Embryonic facial prominence (tissue), 1 donor: Measurements from ENCODE around the gene ACR.

Experiments
- DNase-seq: peaks from one replicate; pipeline ENCODE4 v3.0.0-alpha.2; 2016; ENCODE audit errors: extremely low spot score

Gene ACR

DNA sequence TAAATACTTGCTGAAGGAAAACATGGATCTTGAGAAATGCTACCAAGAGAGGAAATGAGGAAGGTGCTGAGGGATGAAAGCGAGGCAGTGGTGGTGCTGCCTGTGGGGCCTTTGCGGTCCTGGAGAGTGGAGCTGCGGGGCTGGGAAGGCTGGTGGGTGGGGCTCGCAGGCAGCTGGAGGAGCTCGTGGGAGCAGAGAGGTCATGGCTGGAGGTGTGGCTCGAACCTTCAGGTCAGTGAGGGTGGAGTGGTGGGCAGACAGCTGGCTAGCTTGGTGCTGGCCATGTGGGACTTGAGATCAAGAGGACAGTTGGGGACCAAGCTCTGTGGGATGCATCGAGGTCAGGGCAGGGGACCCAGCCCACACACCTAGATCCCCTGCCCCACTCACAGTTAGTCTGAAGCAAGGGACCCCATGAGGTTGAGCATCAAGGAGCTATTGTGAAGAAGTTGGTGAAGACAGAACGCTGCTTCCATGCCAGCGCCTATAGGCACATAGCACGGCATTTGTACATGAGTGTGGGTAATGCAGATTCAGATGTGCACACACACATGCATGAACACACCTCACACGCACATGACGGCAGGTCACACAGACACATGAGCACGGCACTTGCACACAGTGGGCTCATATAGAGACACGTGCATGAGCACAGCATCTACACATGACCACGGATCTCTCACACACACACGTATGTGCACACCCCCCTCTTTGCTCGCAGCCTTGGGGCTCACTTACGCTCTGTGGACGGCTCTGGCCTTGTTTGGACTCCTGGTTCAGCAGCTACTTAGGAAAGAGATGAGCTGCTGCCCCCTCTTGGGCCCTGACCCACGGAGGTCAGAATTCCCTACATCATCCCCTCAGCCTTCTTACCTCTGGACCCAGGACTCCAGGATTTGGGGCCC, 34.9 kb upstream of the ACR start:
- DNase-seq = no peak

GRCh38 chr22:50703726-50704509, 34.1 kb upstream of the ACR start:
- no peak for DNase-seq

- DNase-seq = no peak
Measured at GRCh38 chr22:50704510-50705218, 33.3 kb upstream of the ACR start.

DNA sequence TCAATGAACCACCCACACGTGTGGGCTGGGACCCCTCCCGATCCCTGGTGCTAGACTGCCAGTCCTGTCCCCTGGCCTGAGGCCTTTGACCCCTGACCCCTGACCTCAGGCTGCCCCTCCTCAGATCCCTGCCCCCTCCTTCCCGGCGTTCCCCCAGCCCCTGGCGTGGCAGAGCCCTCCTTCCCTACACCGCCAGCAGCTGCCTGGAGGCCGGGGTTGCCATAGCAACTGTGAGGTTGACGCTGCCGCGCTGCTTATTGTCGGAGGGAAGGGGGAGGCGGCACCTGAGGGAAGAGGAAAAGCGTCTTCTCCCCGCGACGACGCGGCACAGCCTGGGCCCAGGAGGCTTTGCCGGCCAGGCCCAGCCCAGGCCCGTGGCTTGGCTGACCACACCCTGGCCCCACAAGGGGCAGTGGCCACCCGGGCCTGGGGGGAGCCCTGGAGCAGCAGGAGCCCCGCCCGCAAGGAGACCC, 32.7 kb upstream of the ACR start:
- DNase-seq = peak; percentile 84

GRCh38 chr22:50705851-50706351, 32.1 kb upstream of the ACR start:
- DNase-seq = no peak

GRCh38 chr22:50706481-50707125, 31.4 kb upstream of the ACR start:
- DNase-seq = no peak

GRCh38 chr22:50708474-50708873, 29.5 kb upstream of the ACR start:
- DNase-seq = no peak

- DNase-seq = no peak
Measured at GRCh38 chr22:50708996-50709395, 29.0 kb upstream of the ACR start.

GRCh38 chr22:50710221-50710620, 27.8 kb upstream of the ACR start:
- no peak for DNase-seq

- no peak for DNase-seq
Measured at GRCh38 chr22:50710886-50711285, 27.1 kb upstream of the ACR start.

- no peak for DNase-seq
Measured at GRCh38 chr22:50711446-50712340, 26.3 kb upstream of the ACR start.

- DNase-seq = no peak
Measured at GRCh38 chr22:50712341-50713007, 25.5 kb upstream of the ACR start.

DNA sequence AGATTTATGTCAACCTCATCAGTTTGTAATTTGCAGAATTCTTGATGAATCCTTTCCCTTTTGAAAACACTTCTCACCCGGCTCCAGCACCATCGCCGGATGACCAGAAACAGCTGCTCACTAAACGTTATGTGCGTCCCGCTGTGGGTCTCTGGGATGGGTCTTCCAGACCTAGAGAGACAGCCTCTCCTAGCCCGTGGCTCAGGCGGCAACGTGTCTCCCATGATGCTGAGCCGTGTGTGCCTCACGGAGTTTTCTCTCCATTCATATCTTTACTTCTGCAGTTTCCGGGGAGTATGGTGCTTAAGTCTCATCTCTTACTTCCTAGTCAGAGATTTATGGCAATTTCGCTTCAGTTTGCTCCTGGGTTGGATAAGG, 25.0 kb upstream of the ACR start:
- DNase-seq = no peak

DNA sequence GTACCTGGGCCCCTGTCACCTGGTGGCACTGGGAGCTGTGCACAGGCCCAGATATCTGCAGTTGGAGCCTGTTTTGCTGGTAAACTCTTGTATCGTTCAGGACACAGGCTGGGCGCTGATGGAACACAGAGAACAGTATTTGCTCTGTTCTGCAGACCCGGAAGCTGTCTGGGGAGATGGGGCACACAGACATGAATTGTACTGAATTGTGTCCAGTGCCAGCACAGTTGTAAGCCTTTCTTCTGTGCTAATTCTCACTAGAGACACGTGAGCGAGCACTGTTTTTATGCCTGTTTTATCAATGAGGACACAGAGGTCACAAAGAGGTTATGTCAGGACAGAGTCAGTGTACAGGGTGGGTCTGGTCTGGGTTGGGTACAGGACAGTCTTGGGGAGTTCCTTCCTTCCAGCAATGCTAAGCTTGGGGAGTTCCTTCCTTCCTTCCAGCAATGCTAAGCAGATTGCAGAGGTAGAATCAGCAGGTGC, 24.4 kb upstream of the ACR start:
- no peak for DNase-seq

DNA sequence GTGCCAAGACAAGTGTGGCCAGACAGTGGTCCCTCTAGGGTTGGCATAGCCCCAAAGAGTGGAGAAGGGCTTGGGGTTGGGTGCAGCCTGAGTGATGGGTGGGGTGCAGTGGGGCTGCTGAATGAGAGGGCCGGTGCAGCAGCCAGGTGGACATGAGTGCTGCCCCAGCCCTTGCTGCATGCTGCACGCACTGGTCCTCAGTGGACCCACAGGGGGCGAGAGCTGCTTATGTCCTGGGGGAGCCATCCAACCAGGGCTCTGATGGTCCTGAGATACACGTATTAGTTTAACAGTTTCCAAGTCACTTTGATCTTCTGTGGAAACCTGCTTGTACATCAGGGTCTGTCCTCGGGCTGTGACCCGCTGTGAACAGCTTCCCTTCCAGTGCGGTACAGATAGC, 23.9 kb upstream of the ACR start:
- DNase-seq = no peak

GRCh38 chr22:50714631-50715179, 23.3 kb upstream of the ACR start:
- no peak for DNase-seq

- no peak for DNase-seq
Measured at GRCh38 chr22:50715250-50715649, 22.8 kb upstream of the ACR start.

GRCh38 chr22:50715776-50716175, 22.2 kb upstream of the ACR start:
- DNase-seq = no peak

- no peak for DNase-seq
Measured at GRCh38 chr22:50716290-50717024, 21.5 kb upstream of the ACR start.
